Endothelial cell (in vitro differentiated cells): ENCODE measurements around the gene ZNF329. TPM values are rescaled to one million over a fixed set of nuclear protein-coding genes. Genes with fewer than 3 reads are reported as not detected.

Source experiments
- DNase-seq: peaks from one replicate; pipeline ENCODE4 v3.0.0; 2021; ENCODE audit warnings: low spot score
- H3K27ac Mint-ChIP-seq: one replicate; pipeline ENCODE4 v1.8.0; 2021; ENCODE audit warnings: mixed read lengths, inconsistent platforms; ENCODE audit not compliant: unreplicated experiment
- H3K27me3 Mint-ChIP-seq: one replicate; pipeline ENCODE4 v1.8.0; 2021; ENCODE audit warnings: mild to moderate bottlenecking, moderate library complexity, mixed read lengths, inconsistent platforms; ENCODE audit not compliant: unreplicated experiment
- H3K36me3 Mint-ChIP-seq: one replicate; pipeline ENCODE4 v1.8.0; 2021; ENCODE audit warnings: mild to moderate bottlenecking, low read depth, mixed read lengths, inconsistent platforms; ENCODE audit not compliant: unreplicated experiment
- H3K4me1 Mint-ChIP-seq: one replicate; pipeline ENCODE4 v1.8.0; 2021; ENCODE audit warnings: mild to moderate bottlenecking, mixed read lengths, inconsistent platforms; ENCODE audit not compliant: unreplicated experiment
- H3K4me3 Mint-ChIP-seq: one replicate; pipeline ENCODE4 v1.8.0; 2021; ENCODE audit warnings: mild to moderate bottlenecking, mixed read lengths, inconsistent platforms; ENCODE audit not compliant: unreplicated experiment
- H3K9me3 Mint-ChIP-seq: one replicate; pipeline ENCODE4 v1.8.0; 2021; ENCODE audit warnings: mixed read lengths, inconsistent platforms; ENCODE audit not compliant: unreplicated experiment
- total RNA-seq: library from RNA; stranded (reverse); fragmentation: NEBNext Ultra II Directional; extraction: Animal tissue kit (Norgen Biotek cat#: 25700); gene quantifications from one replicate; pipeline ENCODE4 v1.2.1, GENCODE V29; 2021; ENCODE audit not compliant: unreplicated experiment
- TF ChIP-seq, protein P1 (sequence below): fragments of 200-600 bp; sonication (generic); IDR thresholded peaks from one replicate; pipeline ENCODE4 v1.5.0; 2021; ENCODE audit warnings: antibody characterized with exemption; ENCODE audit not compliant: unreplicated experiment

ZNF329 gene
- total RNA-seq, 1 donor from 2014 or later = 14.9 TPM

DNA sequence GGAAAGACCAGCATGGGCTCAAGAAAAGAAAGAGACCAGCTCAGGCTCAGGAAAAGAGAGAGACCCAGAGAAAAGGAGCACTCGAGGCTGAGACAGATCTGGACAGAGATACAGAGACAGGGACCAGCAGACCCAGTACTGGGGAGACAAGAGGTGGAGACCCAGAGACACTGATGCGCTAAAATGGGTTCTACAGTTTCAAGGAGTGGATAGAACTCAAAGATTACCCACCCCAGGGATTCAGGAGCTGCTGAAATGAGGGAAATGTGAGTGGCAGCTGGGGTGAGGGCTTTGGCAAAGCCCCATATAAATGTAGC, 51.9 kb downstream of the ZNF329 start:
- Mint-ChIP-seq H3K36me3 (peaks cover 30% of the 10 kb centered on the region), H3K27me3 (peaks cover 23% of the 10 kb centered on the region), H3K9me3 (peaks cover 23% of the 10 kb centered on the region), H3K4me3 (peak overlapping the region; percentile 94), H3K27ac (peak overlapping the region; percentile 100), H3K4me1 (peaks cover 5% of the 10 kb centered on the region)
- no peak for DNase-seq
- TF ChIP-seq, protein P1, sequence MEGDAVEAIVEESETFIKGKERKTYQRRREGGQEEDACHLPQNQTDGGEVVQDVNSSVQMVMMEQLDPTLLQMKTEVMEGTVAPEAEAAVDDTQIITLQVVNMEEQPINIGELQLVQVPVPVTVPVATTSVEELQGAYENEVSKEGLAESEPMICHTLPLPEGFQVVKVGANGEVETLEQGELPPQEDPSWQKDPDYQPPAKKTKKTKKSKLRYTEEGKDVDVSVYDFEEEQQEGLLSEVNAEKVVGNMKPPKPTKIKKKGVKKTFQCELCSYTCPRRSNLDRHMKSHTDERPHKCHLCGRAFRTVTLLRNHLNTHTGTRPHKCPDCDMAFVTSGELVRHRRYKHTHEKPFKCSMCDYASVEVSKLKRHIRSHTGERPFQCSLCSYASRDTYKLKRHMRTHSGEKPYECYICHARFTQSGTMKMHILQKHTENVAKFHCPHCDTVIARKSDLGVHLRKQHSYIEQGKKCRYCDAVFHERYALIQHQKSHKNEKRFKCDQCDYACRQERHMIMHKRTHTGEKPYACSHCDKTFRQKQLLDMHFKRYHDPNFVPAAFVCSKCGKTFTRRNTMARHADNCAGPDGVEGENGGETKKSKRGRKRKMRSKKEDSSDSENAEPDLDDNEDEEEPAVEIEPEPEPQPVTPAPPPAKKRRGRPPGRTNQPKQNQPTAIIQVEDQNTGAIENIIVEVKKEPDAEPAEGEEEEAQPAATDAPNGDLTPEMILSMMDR = no peak

DNA sequence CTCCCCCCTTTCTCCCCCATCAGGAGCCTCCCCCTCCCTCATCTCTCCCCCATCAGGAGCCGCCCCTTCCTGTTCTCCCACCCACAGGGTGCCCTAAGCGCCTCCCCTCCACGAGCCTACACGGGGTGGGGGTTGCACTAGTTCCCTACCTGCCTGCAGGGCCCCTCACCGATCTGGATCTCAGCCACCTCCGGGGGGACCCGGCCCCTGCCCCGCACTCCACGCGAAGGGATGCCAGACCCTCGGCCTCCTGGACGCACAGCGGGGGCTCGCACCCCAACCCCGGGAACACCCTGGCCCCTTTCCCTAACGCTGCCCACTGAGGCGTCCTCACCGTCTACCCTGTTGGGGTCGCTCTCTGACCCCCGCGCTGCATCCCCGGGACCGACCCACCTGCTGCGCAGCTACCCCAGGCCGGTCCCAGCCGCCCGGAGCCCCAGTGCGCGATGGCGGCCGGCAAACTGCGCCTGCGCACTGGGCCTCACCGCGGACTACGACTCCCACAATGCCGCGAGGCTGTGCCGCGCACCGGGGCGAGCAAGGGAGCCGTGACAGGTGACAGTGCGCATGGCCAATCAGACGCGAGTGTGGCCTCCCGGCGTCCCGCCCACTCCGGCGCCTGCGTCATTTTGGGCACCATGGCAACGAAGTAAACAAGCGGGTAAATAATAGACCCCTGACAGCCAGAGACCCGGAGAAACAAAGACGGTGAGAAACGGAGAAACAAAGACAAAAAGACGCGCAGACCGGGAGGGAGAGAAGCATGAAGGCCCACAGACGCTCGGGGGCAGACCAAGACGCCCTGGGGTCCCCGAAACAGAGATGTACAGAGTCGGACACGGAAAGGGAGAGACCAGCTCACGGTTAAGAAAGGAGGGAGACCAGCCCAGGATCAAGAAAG, 52.6 kb downstream of the ZNF329 start, which contains the start of gene ZSCAN18:
Gene ZSCAN18, minus strand, starts transcription at position 451 of the 901 bp plus-strand sequence. CDS start 7,964 bp downstream, outside the sequence.
- peaks cover 24% of the 10 kb centered on the region for H3K27me3 Mint-ChIP-seq
- peaks cover 23% of the 10 kb centered on the region for H3K9me3 Mint-ChIP-seq

DNA sequence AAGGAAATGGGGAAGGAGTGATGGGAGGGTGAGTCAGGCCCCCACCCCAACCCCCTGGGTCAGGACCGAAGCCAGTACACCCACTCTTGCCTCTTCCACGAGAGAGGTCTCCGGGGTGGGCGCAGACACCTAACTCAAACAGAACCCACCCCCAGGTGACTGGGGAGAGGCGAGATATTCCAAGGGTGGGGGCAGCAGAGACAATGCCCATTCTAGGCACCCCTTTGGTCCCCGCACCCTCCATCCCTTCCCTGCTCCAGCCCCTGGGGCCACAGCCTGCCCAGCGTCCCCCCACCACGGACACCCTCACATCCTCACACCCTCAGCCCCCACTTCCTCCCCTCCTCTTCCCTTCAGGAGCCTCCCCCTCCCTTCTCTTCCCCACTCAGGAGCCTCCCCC, 53.2 kb downstream of the ZNF329 start:
- TF ChIP-seq, protein P1 = no peak
- peaks cover 20% of the 10 kb centered on the region for H3K9me3 Mint-ChIP-seq
- H3K4me3 Mint-ChIP-seq = peak overlapping the region; percentile 86
- H3K36me3 Mint-ChIP-seq = peaks cover 32% of the 10 kb centered on the region
- peaks cover 27% of the 10 kb centered on the region for H3K27me3 Mint-ChIP-seq
- no peak for DNase-seq
- peak overlapping the region; percentile 57 for H3K27ac Mint-ChIP-seq
- peaks cover 5% of the 10 kb centered on the region for H3K4me1 Mint-ChIP-seq

More for the DNA sequence above, 52.6 kb downstream of the ZNF329 start, which contains the start of gene ZSCAN18:
- Mint-ChIP-seq H3K4me3 (peak within 1 kb of the TSS; percentile 94), H3K27ac (peak within 1 kb of the TSS; percentile 100), H3K36me3 (peaks cover 31% of the 10 kb centered on the region), H3K4me1 (peaks cover 5% of the 10 kb centered on the region)
- TF ChIP-seq, protein P1 = no peak
- DNase-seq = peak; percentile 98

DNA sequence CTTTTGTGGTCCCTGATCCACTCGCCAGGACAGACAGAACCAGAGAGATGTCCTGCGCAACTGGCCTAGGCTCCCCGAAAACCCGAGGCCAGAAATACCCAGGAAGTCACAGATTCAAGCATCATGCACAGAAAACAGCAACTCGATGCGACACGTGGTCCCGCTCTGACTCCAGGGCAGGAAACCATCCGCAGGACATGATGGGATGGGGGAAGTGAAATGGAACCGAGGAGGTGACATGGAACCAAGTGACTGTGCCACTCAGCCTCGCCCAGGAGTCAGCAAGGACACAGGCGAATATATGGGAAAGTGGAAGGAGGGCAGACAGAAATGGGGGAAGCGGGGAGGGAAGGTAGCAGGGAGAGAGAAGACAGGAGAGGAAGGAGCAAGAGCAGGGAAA, 53.7 kb downstream of the ZNF329 start:
- TF ChIP-seq, protein P1 = no peak
- Mint-ChIP-seq H3K27me3 (peaks cover 27% of the 10 kb centered on the region), H3K9me3 (peaks cover 19% of the 10 kb centered on the region), H3K36me3 (peaks cover 36% of the 10 kb centered on the region), H3K27ac (peak overlapping the region; percentile 93), H3K4me1 (peaks cover 5% of the 10 kb centered on the region), H3K4me3 (peak overlapping the region; percentile 86)
- DNase-seq = no peak

DNA sequence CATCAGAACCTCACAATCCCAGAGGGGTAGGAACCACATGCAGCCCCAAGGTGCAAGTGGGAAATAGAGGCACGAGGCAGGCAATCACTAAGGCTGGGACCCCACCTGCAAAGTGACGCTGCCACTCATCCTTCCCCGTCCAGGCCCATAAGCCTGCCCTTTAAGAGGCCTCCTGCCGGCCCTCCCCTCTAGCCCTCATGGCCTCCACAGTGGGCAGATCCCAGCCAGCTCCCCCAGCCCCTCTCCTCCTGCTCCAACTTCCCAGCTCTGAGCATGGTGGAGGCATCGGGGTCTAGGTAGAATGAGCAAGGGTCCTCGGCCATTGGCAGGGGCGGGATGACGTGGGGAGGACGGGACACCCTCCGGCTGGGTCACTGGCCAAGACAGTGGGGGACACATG, 55.3 kb downstream of the ZNF329 start:
- no peak for DNase-seq
- Mint-ChIP-seq H3K4me1 (peaks cover 5% of the 10 kb centered on the region), H3K27ac (no peak overlapping the region), H3K4me3 (no peak overlapping the region), H3K9me3 (peaks cover 19% of the 10 kb centered on the region), H3K27me3 (peaks cover 27% of the 10 kb centered on the region), H3K36me3 (peaks cover 40% of the 10 kb centered on the region)
- TF ChIP-seq, protein P1 = no peak
